Measurements from ENCODE around the gene SERPIND1.

DNA sequence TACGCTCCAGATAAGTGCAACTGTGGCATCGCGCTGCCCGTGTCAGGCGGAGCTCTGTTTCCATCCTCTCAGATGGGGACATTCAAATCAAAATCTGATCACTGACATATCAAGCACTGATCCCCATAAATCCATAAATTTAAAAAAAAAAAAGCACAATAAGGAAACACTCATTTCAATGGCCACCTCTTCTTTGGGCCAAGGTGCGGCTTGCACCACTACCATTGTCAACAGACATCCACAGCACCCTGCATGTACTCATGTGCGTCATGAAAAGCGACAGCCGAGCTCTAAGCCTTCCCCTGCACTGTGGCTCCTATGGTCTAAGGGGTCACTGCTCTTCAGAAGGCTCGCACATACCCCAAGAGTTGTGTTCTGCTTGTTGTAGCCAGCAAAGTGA is 26.7 kb upstream of the SERPIND1 start:
- TF ChIP-seq, protein P1, sequence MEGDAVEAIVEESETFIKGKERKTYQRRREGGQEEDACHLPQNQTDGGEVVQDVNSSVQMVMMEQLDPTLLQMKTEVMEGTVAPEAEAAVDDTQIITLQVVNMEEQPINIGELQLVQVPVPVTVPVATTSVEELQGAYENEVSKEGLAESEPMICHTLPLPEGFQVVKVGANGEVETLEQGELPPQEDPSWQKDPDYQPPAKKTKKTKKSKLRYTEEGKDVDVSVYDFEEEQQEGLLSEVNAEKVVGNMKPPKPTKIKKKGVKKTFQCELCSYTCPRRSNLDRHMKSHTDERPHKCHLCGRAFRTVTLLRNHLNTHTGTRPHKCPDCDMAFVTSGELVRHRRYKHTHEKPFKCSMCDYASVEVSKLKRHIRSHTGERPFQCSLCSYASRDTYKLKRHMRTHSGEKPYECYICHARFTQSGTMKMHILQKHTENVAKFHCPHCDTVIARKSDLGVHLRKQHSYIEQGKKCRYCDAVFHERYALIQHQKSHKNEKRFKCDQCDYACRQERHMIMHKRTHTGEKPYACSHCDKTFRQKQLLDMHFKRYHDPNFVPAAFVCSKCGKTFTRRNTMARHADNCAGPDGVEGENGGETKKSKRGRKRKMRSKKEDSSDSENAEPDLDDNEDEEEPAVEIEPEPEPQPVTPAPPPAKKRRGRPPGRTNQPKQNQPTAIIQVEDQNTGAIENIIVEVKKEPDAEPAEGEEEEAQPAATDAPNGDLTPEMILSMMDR (IDR thresholded peaks at IDR 0.05; ENCODE audit: low read depth, low read length, poor library complexity, severe bottlenecking), result no peak
- TF ChIP-seq EZH2phosphoT487 (IDR thresholded peaks at IDR 0.05; ENCODE audit: borderline replicate concordance, low read length), result no peak

Data from DOHH2 (cell line).